Keratinocyte (primary cell): Measurements from ENCODE around the gene MAPRE3.

Experiments
- EZH2 ChIP-seq: IDR thresholded peaks from one replicate; pipeline ENCODE4 v1.6.1; 2012; ENCODE audit warnings: inconsistent platforms, mild to moderate bottlenecking, low read length, moderate library complexity
- TF ChIP-seq, protein P1 (sequence below), 3 experiments: IDR thresholded peaks in 1 of 3; conservative IDR thresholded peaks in 1 of 3; optimal IDR thresholded peaks in 1 of 3; 2 replicates in 2 of 3; 3 replicates in 1 of 3; pipeline versions ENCODE3 to v1.5.1; 2011; ENCODE audit warnings: low read length in 3 of 3, mild to moderate bottlenecking in 3 of 3, moderate library complexity in 2 of 3, control low read depth in 1 of 3, inconsistent platforms in 1 of 3; ENCODE audit not compliant: insufficient read depth in 2 of 3; ENCODE audit errors: extremely low read depth in 1 of 3

- TF ChIP-seq, protein P1, sequence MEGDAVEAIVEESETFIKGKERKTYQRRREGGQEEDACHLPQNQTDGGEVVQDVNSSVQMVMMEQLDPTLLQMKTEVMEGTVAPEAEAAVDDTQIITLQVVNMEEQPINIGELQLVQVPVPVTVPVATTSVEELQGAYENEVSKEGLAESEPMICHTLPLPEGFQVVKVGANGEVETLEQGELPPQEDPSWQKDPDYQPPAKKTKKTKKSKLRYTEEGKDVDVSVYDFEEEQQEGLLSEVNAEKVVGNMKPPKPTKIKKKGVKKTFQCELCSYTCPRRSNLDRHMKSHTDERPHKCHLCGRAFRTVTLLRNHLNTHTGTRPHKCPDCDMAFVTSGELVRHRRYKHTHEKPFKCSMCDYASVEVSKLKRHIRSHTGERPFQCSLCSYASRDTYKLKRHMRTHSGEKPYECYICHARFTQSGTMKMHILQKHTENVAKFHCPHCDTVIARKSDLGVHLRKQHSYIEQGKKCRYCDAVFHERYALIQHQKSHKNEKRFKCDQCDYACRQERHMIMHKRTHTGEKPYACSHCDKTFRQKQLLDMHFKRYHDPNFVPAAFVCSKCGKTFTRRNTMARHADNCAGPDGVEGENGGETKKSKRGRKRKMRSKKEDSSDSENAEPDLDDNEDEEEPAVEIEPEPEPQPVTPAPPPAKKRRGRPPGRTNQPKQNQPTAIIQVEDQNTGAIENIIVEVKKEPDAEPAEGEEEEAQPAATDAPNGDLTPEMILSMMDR (optimal IDR thresholded peaks at IDR 0.05 in 1 of 3, IDR thresholded peaks at IDR 0.05 in 1 of 3, conservative IDR thresholded peaks at IDR 0.05 in 1 of 3; ENCODE audit: extremely low read depth in 1 of 3, insufficient read depth in 2 of 3, low read length in 3 of 3), result no peak
- no peak for TF ChIP-seq EZH2
These were observed 39.7 kb downstream of the MAPRE3 start for GRCh38 chr2:27010139-27010538.
